HepG2 (cell line): ENCODE results near the gene MAPK8IP1. TPM values are rescaled to one million over a fixed set of nuclear protein-coding genes. Genes with fewer than 3 reads are reported as not detected.

Experiments used
- CBFB ChIP-seq: sonication (generic); formaldehyde crosslinking; IDR thresholded peaks from 2 replicates; pipeline ENCODE4 v1.4.0; 2020; ENCODE audit warnings: missing genetic modification reagents
- CHD2 ChIP-seq: IDR thresholded peaks from 2 replicates; pipeline ENCODE4 v1.6.1; 2011; ENCODE audit warnings: low read depth, low read length, improper control_type of control experiment
- DDIT3 ChIP-seq: sonication (generic); formaldehyde crosslinking; IDR thresholded peaks from 2 replicates; pipeline ENCODE4 v1.4.0; 2020; ENCODE audit warnings: mild to moderate bottlenecking, missing genetic modification reagents
- DR1 ChIP-seq: sonication (generic); formaldehyde crosslinking; IDR thresholded peaks from 2 replicates; pipeline ENCODE4 v1.8.0; 2021; ENCODE audit warnings: mild to moderate bottlenecking, missing genetic modification reagents, inconsistent platforms
- FOXK2 ChIP-seq: fragments of 450-650 bp; IDR thresholded peaks from 2 replicates; pipeline ENCODE4 v1.6.1; 2016
- HDAC1 ChIP-seq: sonication (generic); formaldehyde crosslinking; IDR thresholded peaks from 2 replicates; pipeline ENCODE4 v1.5.1; 2020; ENCODE audit warnings: mild to moderate bottlenecking, missing genetic modification reagents
- NFRKB ChIP-seq: fragments of 450-650 bp; IDR thresholded peaks from 2 replicates; pipeline ENCODE4 v1.6.1; 2017
- PLRG1 ChIP-seq: fragments of 450-650 bp; conservative IDR thresholded peaks from 2 replicates; pipeline ENCODE4 v1.6.1; 2016
- SKIL ChIP-seq: sonication (generic); formaldehyde crosslinking; IDR thresholded peaks from 2 replicates; pipeline ENCODE4 v1.8.0; 2022; ENCODE audit warnings: missing genetic modification reagents, mild to moderate bottlenecking, moderate library complexity, borderline replicate concordance
- THAP11 ChIP-seq: IDR thresholded peaks from 2 replicates; pipeline ENCODE4 v1.6.1; 2016; ENCODE audit warnings: missing biosample characterization, missing genetic modification reagents
- THAP9 ChIP-seq: sonication (generic); formaldehyde crosslinking; IDR thresholded peaks from 2 replicates; pipeline ENCODE4; 2020; ENCODE audit warnings: missing genetic modification reagents, mild to moderate bottlenecking, borderline replicate concordance
- TRIM22 ChIP-seq: fragments of 450-650 bp; IDR thresholded peaks from 2 replicates; pipeline ENCODE4 v1.6.1; 2017
- U2AF2 ChIP-seq: fragments of 200-400 bp; formaldehyde crosslinking; IDR thresholded peaks from 2 replicates; pipeline ENCODE4 v1.6.1; 2017; ENCODE audit warnings: low read depth, mild to moderate bottlenecking, low read length
- YY1 ChIP-seq: IDR thresholded peaks from 2 replicates; pipeline ENCODE4 v1.6.1; 2011; ENCODE audit warnings: low read length, low read depth, moderate library complexity, mild to moderate bottlenecking; ENCODE audit not compliant: insufficient read depth, insufficient replicate concordance
- ZBTB46 ChIP-seq: sonication (generic); formaldehyde crosslinking; IDR thresholded peaks from 2 replicates; pipeline ENCODE4 v1.4.0; 2020; ENCODE audit warnings: mild to moderate bottlenecking, missing genetic modification reagents, borderline replicate concordance
- ZNF20 ChIP-seq: sonication (generic); formaldehyde crosslinking; IDR thresholded peaks from 2 replicates; pipeline ENCODE4 v1.4.0; 2020; ENCODE audit warnings: mild to moderate bottlenecking, moderate library complexity, missing genetic modification reagents
- ZNF205 ChIP-seq: IDR thresholded peaks from 2 replicates; pipeline ENCODE4 v1.6.1; 2018; ENCODE audit warnings: missing biosample characterization, missing genetic modification reagents
- ZNF276 ChIP-seq: sonication (generic); formaldehyde crosslinking; IDR thresholded peaks from 2 replicates; pipeline ENCODE4 v1.4.0; 2020; ENCODE audit warnings: mild to moderate bottlenecking, low read depth, missing genetic modification reagents
- ZNF737 ChIP-seq: sonication (generic); formaldehyde crosslinking; IDR thresholded peaks from 2 replicates; pipeline ENCODE4 v1.5.0; 2020; ENCODE audit warnings: missing genetic modification reagents, mild to moderate bottlenecking, borderline replicate concordance
- ZNF775 ChIP-seq: sonication (generic); formaldehyde crosslinking; IDR thresholded peaks from 2 replicates; pipeline ENCODE4 v1.4.0; 2020; ENCODE audit warnings: missing genetic modification reagents, mild to moderate bottlenecking, moderate library complexity, borderline replicate concordance
- ZNF790 ChIP-seq: sonication (generic); formaldehyde crosslinking; IDR thresholded peaks from 2 replicates; pipeline ENCODE4 v1.8.0; 2022; ENCODE audit warnings: missing genetic modification reagents, mild to moderate bottlenecking, borderline replicate concordance
- ZSCAN25 ChIP-seq: sonication (generic); formaldehyde crosslinking; IDR thresholded peaks from 2 replicates; pipeline ENCODE4 v1.8.0; 2022; ENCODE audit warnings: mild to moderate bottlenecking, missing genetic modification reagents
- polyA plus RNA-seq, 8 experiments: library from polyadenylated mRNA; depleted of rRNA in 3 of 8; stranded (reverse) in 7 of 8; unstranded in 1 of 8; fragments of >200 nt; fragmentation: Illumina TruSeq in 4 of 8; extraction: Trizol in 4 of 8; gene quantifications; 2 replicates each; pipeline versions ENCODE4 v1.2.1 to v1.2.3, GENCODE V29; 2011 to 2016; ENCODE audit warnings: low read depth in 4 of 8, missing spikeins in 1 of 8, mixed read lengths in 1 of 8; ENCODE audit not compliant: insufficient read depth in 1 of 8
- total RNA-seq, 5 experiments: library from RNA; depleted of rRNA; stranded (reverse); fragments of >200 nt; fragmentation: Illumina TruSeq; extraction: Trizol; gene quantifications; 2 replicates each; pipeline ENCODE4 v1.2.3, GENCODE V29; 2016; ENCODE audit warnings: low read depth in 1 of 5

MAPK8IP1 gene
- total and polyA plus RNA-seq, 2 of the 13 experiments (the other 11 are each of a cell fraction or from before 2014, with no cell fraction given): 2.2 to 4.2 TPM

- no peak for TF ChIP-seq ZNF276
- TF ChIP-seq ZSCAN25 (CRISPR knock-in tag): no peak
- no peak for TF ChIP-seq YY1
- no peak for TF ChIP-seq CBFB
- TF ChIP-seq DDIT3 (CRISPR knock-in tag): no peak
- no peak for TF ChIP-seq THAP9
- no peak for TF ChIP-seq TRIM22
- TF ChIP-seq ZNF205: no peak
- no peak for TF ChIP-seq ZNF790 (CRISPR knock-in tag)
- TF ChIP-seq THAP11 (CRISPR knock-in tag): peak; percentile 27; the same call in 1 of the 2 replicates
- no peak for TF ChIP-seq NFRKB
- TF ChIP-seq CHD2: no peak
- no peak for TF ChIP-seq SKIL (CRISPR knock-in tag)
- TF ChIP-seq U2AF2: no peak
- no peak for TF ChIP-seq DR1 (CRISPR knock-in tag)
- TF ChIP-seq ZNF20 (CRISPR knock-in tag): no peak
- no peak for TF ChIP-seq ZNF737 (CRISPR knock-in tag)
- TF ChIP-seq PLRG1: no peak
- TF ChIP-seq ZNF775 (CRISPR knock-in tag): no peak
- TF ChIP-seq HDAC1 (CRISPR knock-in tag): peak; percentile 54
- no peak for TF ChIP-seq ZBTB46 (CRISPR knock-in tag)
- no peak for TF ChIP-seq FOXK2
These were observed 36.8 kb upstream of the MAPK8IP1 start (continued) for GRCh38 chr11:45848654-45849081.
